ENCODE measurements around the gene SEPTIN1. TPM values are rescaled to one million over a fixed set of nuclear protein-coding genes. Genes with fewer than 3 reads are reported as not detected.

SEPTIN1 gene
- total and polyA plus RNA-seq, 2 of the 13 experiments (the other 11 are each of a cell fraction or from before 2014, with no cell fraction given) = 0.18 to 0.67 TPM

DNA sequence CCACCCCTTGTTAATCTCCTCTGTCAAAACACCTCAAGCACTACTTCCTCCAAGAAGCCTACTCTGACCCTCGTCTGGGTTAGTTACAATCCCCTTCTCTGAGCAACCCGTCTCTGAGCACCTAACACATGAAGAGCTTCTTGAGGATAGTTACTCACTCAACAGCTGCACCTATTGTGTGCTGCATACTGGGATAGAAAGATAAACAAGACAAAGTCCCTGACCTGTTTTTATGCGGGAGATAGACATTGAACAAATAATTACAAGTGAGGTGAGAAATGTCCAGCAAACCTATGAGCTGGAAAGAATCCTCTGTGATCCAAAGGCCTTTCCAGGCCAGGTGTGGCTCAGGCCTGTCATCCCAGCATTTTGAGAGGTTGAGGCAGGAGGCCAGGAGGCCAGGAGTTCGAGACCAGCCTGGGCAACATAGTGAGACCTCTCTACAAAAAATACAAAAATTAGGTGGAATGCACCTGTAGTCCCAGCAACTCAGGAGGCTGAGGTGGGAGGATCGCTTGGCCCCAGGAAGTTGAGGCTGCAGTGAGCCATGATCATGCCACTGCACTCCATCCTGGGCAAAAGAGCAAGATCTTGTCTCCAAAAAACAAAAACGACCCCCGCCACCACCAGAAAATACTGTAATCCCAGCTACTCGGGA lies 19.5 kb upstream of the SEPTIN1 start (continued):
- TF ChIP-seq FOXC1 (CRISPR knock-in tag; IDR thresholded peaks at IDR 0.05; ENCODE audit: borderline replicate concordance) = peak; percentile 13
- no peak for TF ChIP-seq ZNF646 (CRISPR knock-in tag; IDR thresholded peaks at IDR 0.05)
- peak; percentile 78; the same call in 1 of the 2 replicates for TF ChIP-seq ZNF335 (CRISPR knock-in tag; IDR thresholded peaks at IDR 0.05)
- TF ChIP-seq YEATS2 (CRISPR knock-in tag; IDR thresholded peaks at IDR 0.05; ENCODE audit: borderline replicate concordance) = peak; percentile 28; the same call in 1 of the 2 replicates
- TF ChIP-seq ZBTB43 (CRISPR knock-in tag; conservative IDR thresholded peaks at IDR 0.05) = peak; percentile 57; the same call in 1 of the 2 replicates
- TF ChIP-seq ZNF530 (CRISPR knock-in tag; IDR thresholded peaks at IDR 0.05; ENCODE audit: low read depth) = no peak
- no peak for TF ChIP-seq ZNF484 (CRISPR knock-in tag; IDR thresholded peaks at IDR 0.05; ENCODE audit: borderline replicate concordance, low read depth)
- peak; percentile 53; the same call in 1 of the 2 replicates for TF ChIP-seq ZZZ3 (CRISPR knock-in tag; IDR thresholded peaks at IDR 0.05; ENCODE audit: borderline replicate concordance)
- no peak for TF ChIP-seq SP1 (IDR thresholded peaks at IDR 0.05)
- no peak for TF ChIP-seq SP1 (CRISPR knock-in tag; IDR thresholded peaks at IDR 0.05)
- 0 out of 2 replicates have a peak, but pooled peaks have one; percentile 44 for TF ChIP-seq HMG20B (CRISPR knock-in tag; conservative IDR thresholded peaks at IDR 0.05)
- TF ChIP-seq ZNF329 (CRISPR knock-in tag; IDR thresholded peaks at IDR 0.05; ENCODE audit: low read depth) = no peak
- no peak for TF ChIP-seq HNRNPLL (IDR thresholded peaks at IDR 0.05; ENCODE audit: low read depth, low read length, poor library complexity, severe bottlenecking)
- TF ChIP-seq AGO1 (IDR thresholded peaks at IDR 0.05; ENCODE audit: low read depth, low read length, poor library complexity, severe bottlenecking) = no peak
- TF ChIP-seq BCL6 (CRISPR knock-in tag; IDR thresholded peaks at IDR 0.05) = peak; percentile 78
- peak; percentile 24; the same call in 1 of the 2 replicates for TF ChIP-seq REPIN1 (CRISPR knock-in tag; IDR thresholded peaks at IDR 0.05; ENCODE audit: borderline replicate concordance, low read depth)
- no peak for TF ChIP-seq MAFG (CRISPR knock-in tag; IDR thresholded peaks at IDR 0.05)
- TF ChIP-seq TRIM24 (CRISPR knock-in tag; IDR thresholded peaks at IDR 0.05) = no peak
- no peak for TF ChIP-seq XRCC5 (optimal IDR thresholded peaks at IDR 0.05; ENCODE audit: low read length)
- TF ChIP-seq, protein P1, sequence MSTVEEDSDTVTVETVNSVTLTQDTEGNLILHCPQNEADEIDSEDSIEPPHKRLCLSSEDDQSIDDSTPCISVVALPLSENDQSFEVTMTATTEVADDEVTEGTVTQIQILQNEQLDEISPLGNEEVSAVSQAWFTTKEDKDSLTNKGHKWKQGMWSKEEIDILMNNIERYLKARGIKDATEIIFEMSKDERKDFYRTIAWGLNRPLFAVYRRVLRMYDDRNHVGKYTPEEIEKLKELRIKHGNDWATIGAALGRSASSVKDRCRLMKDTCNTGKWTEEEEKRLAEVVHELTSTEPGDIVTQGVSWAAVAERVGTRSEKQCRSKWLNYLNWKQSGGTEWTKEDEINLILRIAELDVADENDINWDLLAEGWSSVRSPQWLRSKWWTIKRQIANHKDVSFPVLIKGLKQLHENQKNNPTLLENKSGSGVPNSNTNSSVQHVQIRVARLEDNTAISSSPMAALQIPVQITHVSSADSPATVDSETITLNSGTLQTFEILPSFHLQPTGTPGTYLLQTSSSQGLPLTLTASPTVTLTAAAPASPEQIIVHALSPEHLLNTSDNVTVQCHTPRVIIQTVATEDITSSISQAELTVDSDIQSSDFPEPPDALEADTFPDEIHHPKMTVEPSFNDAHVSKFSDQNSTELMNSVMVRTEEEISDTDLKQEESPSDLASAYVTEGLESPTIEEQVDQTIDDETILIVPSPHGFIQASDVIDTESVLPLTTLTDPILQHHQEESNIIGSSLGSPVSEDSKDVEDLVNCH (CRISPR knock-in tag; IDR thresholded peaks at IDR 0.05) = no peak
